ENCODE results near the gene CEP44.
"Not testable (repeated sequence)": the region's sequence is repeated elsewhere in the genome, so short reads cannot be mapped to it uniquely, and the experiment has no call there.

CEP44 gene

GRCh38 chr4:174279433-174280155 is 4.1 kb upstream of the CEP44 start:
- DNase-seq, result no peak

- DNase-seq, result no peak
Observed at GRCh38 chr4:174281182-174281737, 2.5 kb upstream of the CEP44 start.

GRCh38 chr4:174281901-174282300 is 1.8 kb upstream of the CEP44 start:
- DNase-seq, result no peak

GRCh38 chr4:174282836-174283506 is 740 bp upstream of the CEP44 start:
- peak; percentile 55 for DNase-seq

GRCh38 chr4:174284487-174284886 is 776 bp downstream of the CEP44 start:
- DNase-seq, result no peak

GRCh38 chr4:174286870-174287269 is 3.2 kb downstream of the CEP44 start:
- no peak for DNase-seq

- DNase-seq, result no peak
Observed at GRCh38 chr4:174292473-174292872, 8.8 kb downstream of the CEP44 start.

- not testable (repeated sequence) for DNase-seq
Observed at GRCh38 chr4:174294641-174295040, 10.9 kb downstream of the CEP44 start.

- not testable (repeated sequence) for DNase-seq
Observed at GRCh38 chr4:174295142-174295541, 11.4 kb downstream of the CEP44 start.

GRCh38 chr4:174303687-174304086 is 20.0 kb downstream of the CEP44 start:
- DNase-seq, result no peak

- no peak for DNase-seq
Observed at GRCh38 chr4:174304664-174305063, 21.0 kb downstream of the CEP44 start.

GRCh38 chr4:174305961-174306360 is 22.2 kb downstream of the CEP44 start:
- no peak for DNase-seq

GRCh38 chr4:174307694-174308093 is 24.0 kb downstream of the CEP44 start:
- no peak for DNase-seq

GRCh38 chr4:174312993-174313392 is 29.3 kb downstream of the CEP44 start:
- no peak for DNase-seq

- DNase-seq, result no peak
Observed at GRCh38 chr4:174314274-174314673, 30.6 kb downstream of the CEP44 start.

- DNase-seq, result peak; percentile 6
Observed at GRCh38 chr4:174314770-174315169, 31.1 kb downstream of the CEP44 start.

GRCh38 chr4:174316546-174316945 is 32.8 kb downstream of the CEP44 start:
- no peak for DNase-seq

- no peak for DNase-seq
Observed at GRCh38 chr4:174316954-174317353, 33.2 kb downstream of the CEP44 start.

- DNase-seq, result no peak
Observed at GRCh38 chr4:174317531-174317930, 33.8 kb downstream of the CEP44 start.

GRCh38 chr4:174318829-174319764 is 35.4 kb downstream of the CEP44 start:
- DNase-seq, result no peak

GRCh38 chr4:174320494-174321199 is 36.9 kb downstream of the CEP44 start:
- no peak for DNase-seq

- DNase-seq, result no peak
Observed at GRCh38 chr4:174324236-174324635, 40.5 kb downstream of the CEP44 start.

All from T1000 (cell line).